ENCODE results near the gene TMEM117.

The TMEM117 gene

GRCh38 chr12:43964033-43964432 lies 128.2 kb downstream of the TMEM117 start:
- DNase-seq (ENCODE audit: low read depth, low spot score), result no peak

- DNase-seq (ENCODE audit: low read depth, low spot score), result peak; percentile 53
Observed at GRCh38 chr12:43964961-43965360, 129.1 kb downstream of the TMEM117 start.

- no peak for DNase-seq (ENCODE audit: low read depth, low spot score)
Observed at GRCh38 chr12:43965899-43966298, 130.0 kb downstream of the TMEM117 start.

- DNase-seq (ENCODE audit: low read depth, low spot score), result no peak
Observed at GRCh38 chr12:43968736-43969135, 132.9 kb downstream of the TMEM117 start.

GRCh38 chr12:43969882-43970281 lies 134.0 kb downstream of the TMEM117 start:
- no peak for DNase-seq (ENCODE audit: low read depth, low spot score)

- no peak for DNase-seq (ENCODE audit: low read depth, low spot score)
Observed at GRCh38 chr12:43973385-43973784, 137.5 kb downstream of the TMEM117 start.

- DNase-seq (ENCODE audit: low read depth, low spot score), result no peak
Observed at GRCh38 chr12:43973993-43974392, 138.1 kb downstream of the TMEM117 start.

GRCh38 chr12:43976027-43976426 lies 140.1 kb downstream of the TMEM117 start:
- no peak for DNase-seq (ENCODE audit: low read depth, low spot score)

GRCh38 chr12:43978556-43978955 lies 142.7 kb downstream of the TMEM117 start:
- no peak for DNase-seq (ENCODE audit: low read depth, low spot score)

GRCh38 chr12:43979450-43979849 lies 143.6 kb downstream of the TMEM117 start:
- DNase-seq (ENCODE audit: low read depth, low spot score), result no peak

GRCh38 chr12:43980627-43981191 lies 144.8 kb downstream of the TMEM117 start:
- DNase-seq (ENCODE audit: low read depth, low spot score), result no peak

- no peak for DNase-seq (ENCODE audit: low read depth, low spot score)
Observed at GRCh38 chr12:43981726-43982125, 145.8 kb downstream of the TMEM117 start.

GRCh38 chr12:43982544-43982943 lies 146.7 kb downstream of the TMEM117 start:
- DNase-seq (ENCODE audit: low read depth, low spot score), result no peak

GRCh38 chr12:43988838-43989560 lies 153.1 kb downstream of the TMEM117 start:
- no peak for DNase-seq (ENCODE audit: low read depth, low spot score)

- no peak for DNase-seq (ENCODE audit: low read depth, low spot score)
Observed at GRCh38 chr12:43992856-43993255, 157.0 kb downstream of the TMEM117 start.

GRCh38 chr12:44000309-44000952 lies 164.6 kb downstream of the TMEM117 start:
- DNase-seq (ENCODE audit: low read depth, low spot score), result peak; percentile 22

- DNase-seq (ENCODE audit: low read depth, low spot score), result no peak
Observed at GRCh38 chr12:44002607-44003006, 166.7 kb downstream of the TMEM117 start.

- no peak for DNase-seq (ENCODE audit: low read depth, low spot score)
Observed at GRCh38 chr12:44003721-44004120, 167.8 kb downstream of the TMEM117 start.

GRCh38 chr12:44015333-44015941 lies 179.6 kb downstream of the TMEM117 start:
- DNase-seq (ENCODE audit: low read depth, low spot score), result peak; percentile 66

- DNase-seq (ENCODE audit: low read depth, low spot score), result no peak
Observed at GRCh38 chr12:44017216-44017615, 181.3 kb downstream of the TMEM117 start.

- no peak for DNase-seq (ENCODE audit: low read depth, low spot score)
Observed at GRCh38 chr12:44019118-44019517, 183.2 kb downstream of the TMEM117 start.

- no peak for DNase-seq (ENCODE audit: low read depth, low spot score)
Observed at GRCh38 chr12:44020555-44020954, 184.7 kb downstream of the TMEM117 start.
